SJSA1 (cell line): ENCODE measurements around the gene PCYT2. TPM values are rescaled to one million over a fixed set of nuclear protein-coding genes. Genes with fewer than 3 reads are reported as not detected.

Experiments
- DNase-seq, 2 experiments: peaks; one replicate each; pipeline ENCODE4 v3.0.0-alpha.2; 2015 to 2020; ENCODE audit warnings: low spot score in 2 of 2, low read depth in 1 of 2
- H3K27ac ChIP-seq: fragments of 250-450 bp; sonication (Bioruptor Pico); 2 replicates; pipeline ENCODE4 v1.5.1; 2020; ENCODE audit warnings: mild to moderate bottlenecking, moderate library complexity
- H3K27me3 ChIP-seq: fragments of 250-450 bp; sonication (Bioruptor Pico); replicated peaks from 2 replicates; pipeline ENCODE4 v1.5.1; 2020; ENCODE audit warnings: mild to moderate bottlenecking, moderate library complexity
- H3K36me3 ChIP-seq: fragments of 250-450 bp; sonication (Bioruptor Pico); 2 replicates; pipeline ENCODE4 v1.5.1; 2020; ENCODE audit warnings: mild to moderate bottlenecking
- H3K4me1 ChIP-seq: fragments of 250-450 bp; sonication (Bioruptor Pico); replicated peaks from 2 replicates; pipeline ENCODE4 v1.6.1; 2021; ENCODE audit warnings: mild to moderate bottlenecking
- H3K4me3 ChIP-seq: fragments of 250-450 bp; sonication (Bioruptor Pico); 2 replicates; pipeline ENCODE4 v1.5.1; 2020; ENCODE audit warnings: mild to moderate bottlenecking
- H3K9me3 ChIP-seq: fragments of 250-450 bp; sonication (Bioruptor Pico); replicated peaks from 2 replicates; pipeline ENCODE4 v1.5.1; 2020; ENCODE audit warnings: mild to moderate bottlenecking
- total RNA-seq: library from RNA; depleted of rRNA; stranded (reverse); fragments of >200 nt; shearing (Covaris generic); gene quantifications from 2 replicates; pipeline ENCODE4 v1.2.3, GENCODE V29; 2014; rRNA removed

PCYT2 gene
- total RNA-seq, 1 experiment from 2014 or later = 74.2 TPM

- Histone ChIP-seq H3K4me3 (no peak overlapping the region), H3K4me1 (no peaks in the 10 kb centered on the region), H3K27me3 (no peaks in the 10 kb centered on the region), H3K36me3 (peaks cover 94% of the 10 kb centered on the region), H3K9me3 (no peaks in the 10 kb centered on the region), H3K27ac (no peak overlapping the region)
- DNase-seq = no peak
These were observed 59.0 kb downstream of the PCYT2 start for GRCh38 chr17:81852237-81852636.

DNA sequence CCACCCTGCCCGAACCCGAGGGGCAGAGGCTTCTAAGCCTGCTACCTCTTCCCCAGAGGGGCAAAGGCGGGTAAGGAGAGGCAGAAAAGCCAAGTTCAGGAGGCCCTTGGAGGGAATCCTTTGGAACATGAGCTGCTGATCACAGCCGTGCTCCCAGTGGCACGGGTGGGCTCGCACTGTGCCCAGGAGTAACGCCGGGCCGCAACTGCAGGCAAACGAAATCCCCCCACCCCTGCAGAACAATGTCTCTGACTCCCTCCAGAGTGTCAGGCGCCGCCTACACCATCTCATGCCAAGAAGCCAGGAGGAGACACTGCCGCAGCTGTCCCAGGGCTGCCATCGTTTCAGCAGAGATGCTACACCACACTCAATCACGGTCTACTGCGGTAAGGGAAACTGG lies 59.8 kb downstream of the PCYT2 start:
- H3K4me3 ChIP-seq = no peak overlapping the region
- no peaks in the 10 kb centered on the region for H3K27me3 ChIP-seq
- no peak overlapping the region for H3K27ac ChIP-seq
- H3K36me3 ChIP-seq = peaks cover 95% of the 10 kb centered on the region
- no peak for DNase-seq
- H3K9me3 ChIP-seq = no peaks in the 10 kb centered on the region
- no peaks in the 10 kb centered on the region for H3K4me1 ChIP-seq

Other genes starting within 250 kb of the PCYT2 start
- gene OXLD1, start 244.8 kb downstream of the PCYT2 start, total RNA-seq = 49.7 and 82.3 TPM in 2 replicates
- gene CCDC137, start 244.7 kb downstream of the PCYT2 start, total RNA-seq = 41.2 and 48.5 TPM in 2 replicates
- 41.0 and 53.3 TPM in 2 replicates for gene ARL16, start 227.6 kb downstream of the PCYT2 start, total RNA-seq
- 126 and 146 TPM in 2 replicates for gene HGS, start 227.4 kb downstream of the PCYT2 start, total RNA-seq
- 19.5 and 34.3 TPM in 2 replicates for gene MRPL12, start 208.0 kb downstream of the PCYT2 start, total RNA-seq
- gene SLC25A10, start 199.1 kb downstream of the PCYT2 start, total RNA-seq = 26.5 and 29.2 TPM in 2 replicates
- not detected in 2 replicates for gene GCGR, start 107.2 kb downstream of the PCYT2 start, total RNA-seq
- 154 and 180 TPM in 2 replicates for gene MCRIP1, start 78.1 kb downstream of the PCYT2 start, total RNA-seq
- not detected in 2 replicates for gene PPP1R27, start 76.3 kb downstream of the PCYT2 start, total RNA-seq
- 1,635 and 2,300 TPM in 2 replicates for gene P4HB, start 50.9 kb downstream of the PCYT2 start, total RNA-seq
- gene ARHGDIA, start 40.1 kb downstream of the PCYT2 start, total RNA-seq = 276 and 304 TPM in 2 replicates
- 482 and 554 TPM in 2 replicates for gene ALYREF, start 19.8 kb downstream of the PCYT2 start, total RNA-seq
- 416 and 712 TPM in 2 replicates for gene ANAPC11, start 19.7 kb downstream of the PCYT2 start, total RNA-seq
- 0.56 and 0.84 TPM in 2 replicates for gene NPB, start 9.2 kb downstream of the PCYT2 start, total RNA-seq
- 23.9 and 34.7 TPM in 2 replicates for gene SIRT7, start 6.8 kb upstream of the PCYT2 start, total RNA-seq
- gene MAFG, start 16.3 kb upstream of the PCYT2 start, total RNA-seq = 25.2 and 30.9 TPM in 2 replicates
- gene PYCR1, start 25.9 kb upstream of the PCYT2 start, total RNA-seq = 67.3 and 83.5 TPM in 2 replicates
- not detected in 2 replicates for gene MYADML2, start 35.8 kb upstream of the PCYT2 start, total RNA-seq
- gene NOTUM, start 49.8 kb upstream of the PCYT2 start, total RNA-seq = 1.4 and 2.4 TPM in 2 replicates
- 38.5 and 55.4 TPM in 2 replicates for gene ASPSCR1, start 66.2 kb upstream of the PCYT2 start, total RNA-seq
- 180 and 261 TPM in 2 replicates for gene CENPX, start 111.5 kb upstream of the PCYT2 start, total RNA-seq
- gene LRRC45, start 111.9 kb upstream of the PCYT2 start, total RNA-seq = 35.2 and 41.2 TPM in 2 replicates
- 9.9 TPM in 2 replicates for gene RAC3, start 120.3 kb upstream of the PCYT2 start, total RNA-seq
- gene DCXR, start 126.3 kb upstream of the PCYT2 start, total RNA-seq = 128 and 176 TPM in 2 replicates
- gene RFNG, start 140.4 kb upstream of the PCYT2 start, total RNA-seq = 16.7 and 23.8 TPM in 2 replicates
- 223 and 226 TPM in 2 replicates for gene GPS1, start 140.5 kb upstream of the PCYT2 start, total RNA-seq
- 181 and 210 TPM in 2 replicates for gene DUS1L, start 154.4 kb upstream of the PCYT2 start, total RNA-seq
- 54.6 and 77.6 TPM in 2 replicates for gene FASN, start 186.8 kb upstream of the PCYT2 start, total RNA-seq